Ovary (tissue), 3 donors: Measurements from ENCODE around the gene NEDD4.

ENCODE experiments used
- EP300 ChIP-seq: sonication (generic); formaldehyde crosslinking; IDR thresholded peaks from one replicate; pipeline ENCODE4 v1.6.1; 2017; ENCODE audit warnings: antibody characterized with exemption
- POLR2A ChIP-seq: fragments of 450-650 bp; IDR thresholded peaks from one replicate; pipeline ENCODE4 v1.6.1; 2017; ENCODE audit warnings: antibody characterized with exemption, mild to moderate bottlenecking, moderate library complexity
- TF ChIP-seq, protein P1 (sequence below), 3 donors: fragments of 450-650 bp in 2 of 3; fragments of 200-600 bp in 1 of 3; IDR thresholded peaks; one replicate each; pipeline versions ENCODE4 v1.5.1 to v1.8.0; 2016 to 2022; ENCODE audit warnings: antibody characterized with exemption in 3 of 3, mild to moderate bottlenecking in 1 of 3
- donor health status: DM: no; HTN: no; CAD: no.

GRCh38 chr15:55893852-55894251 is 99.6 kb downstream of the NEDD4 start:
- TF ChIP-seq, protein P1, sequence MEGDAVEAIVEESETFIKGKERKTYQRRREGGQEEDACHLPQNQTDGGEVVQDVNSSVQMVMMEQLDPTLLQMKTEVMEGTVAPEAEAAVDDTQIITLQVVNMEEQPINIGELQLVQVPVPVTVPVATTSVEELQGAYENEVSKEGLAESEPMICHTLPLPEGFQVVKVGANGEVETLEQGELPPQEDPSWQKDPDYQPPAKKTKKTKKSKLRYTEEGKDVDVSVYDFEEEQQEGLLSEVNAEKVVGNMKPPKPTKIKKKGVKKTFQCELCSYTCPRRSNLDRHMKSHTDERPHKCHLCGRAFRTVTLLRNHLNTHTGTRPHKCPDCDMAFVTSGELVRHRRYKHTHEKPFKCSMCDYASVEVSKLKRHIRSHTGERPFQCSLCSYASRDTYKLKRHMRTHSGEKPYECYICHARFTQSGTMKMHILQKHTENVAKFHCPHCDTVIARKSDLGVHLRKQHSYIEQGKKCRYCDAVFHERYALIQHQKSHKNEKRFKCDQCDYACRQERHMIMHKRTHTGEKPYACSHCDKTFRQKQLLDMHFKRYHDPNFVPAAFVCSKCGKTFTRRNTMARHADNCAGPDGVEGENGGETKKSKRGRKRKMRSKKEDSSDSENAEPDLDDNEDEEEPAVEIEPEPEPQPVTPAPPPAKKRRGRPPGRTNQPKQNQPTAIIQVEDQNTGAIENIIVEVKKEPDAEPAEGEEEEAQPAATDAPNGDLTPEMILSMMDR (IDR thresholded peaks at IDR 0.05), result no peak
- TF ChIP-seq POLR2A (no peak), EP300 (no peak)
